DOHH2 (cell line): ENCODE measurements around the gene NLRP1.
"Not testable (repeated sequence)": the region's sequence is repeated elsewhere in the genome, so short reads cannot be mapped to it uniquely, and the experiment has no call there.

Experiments used
- H3F3A ChIP-seq: fragments of 200-600 bp; sonication (generic), shearing (Covaris generic); 2 replicates; pipeline ENCODE4 v1.6.0; 2016; ENCODE audit warnings: antibody characterized with exemption, mild to moderate bottlenecking; ENCODE audit not compliant: control insufficient read depth, insufficient read depth
- H3K27ac ChIP-seq: fragments of 200-600 bp; sonication (generic); 2 replicates; pipeline ENCODE4 v1.5.1; 2014; ENCODE audit warnings: low read depth, mild to moderate bottlenecking, low read length, moderate library complexity
- H3K27me3 ChIP-seq: fragments of 200-600 bp; sonication (generic); 2 replicates; pipeline ENCODE4 v1.6.1; 2014; ENCODE audit warnings: mild to moderate bottlenecking, low read length, mixed read lengths; ENCODE audit not compliant: control insufficient read depth
- H3K36me3 ChIP-seq: fragments of 200-600 bp; sonication (generic); 2 replicates; pipeline ENCODE4 v1.6.1; 2014; ENCODE audit warnings: mild to moderate bottlenecking, low read length, moderate library complexity, mixed read lengths; ENCODE audit not compliant: control insufficient read depth
- H3K4me1 ChIP-seq: fragments of 200-600 bp; sonication (generic); 2 replicates; pipeline ENCODE4 v1.6.1; 2014; ENCODE audit warnings: mild to moderate bottlenecking, low read length, mixed read lengths; ENCODE audit not compliant: control insufficient read depth
- H3K4me2 ChIP-seq: fragments of 200-600 bp; sonication (generic); 2 replicates; pipeline ENCODE4 v1.6.0; 2014; ENCODE audit warnings: mild to moderate bottlenecking, low read length, moderate library complexity
- H3K4me3 ChIP-seq: fragments of 200-600 bp; sonication (generic); 2 replicates; pipeline ENCODE4 v1.5.1; 2014; ENCODE audit warnings: mild to moderate bottlenecking, low read length, mixed read lengths
- H3K79me2 ChIP-seq: fragments of 200-600 bp; sonication (generic); 2 replicates; pipeline ENCODE4 v1.6.1; 2014; ENCODE audit warnings: mild to moderate bottlenecking, low read length, mixed read lengths; ENCODE audit not compliant: control insufficient read depth
- H3K9me2 ChIP-seq: fragments of 200-600 bp; sonication (generic); replicated peaks from 2 replicates; pipeline ENCODE4 v1.6.1; 2014; ENCODE audit warnings: mild to moderate bottlenecking, low read length, mixed read lengths; ENCODE audit not compliant: control insufficient read depth
- H3K9me3 ChIP-seq: fragments of 200-600 bp; sonication (generic); 2 replicates; pipeline ENCODE4 v1.6.1; 2014; ENCODE audit warnings: antibody characterized with exemption, low read length, mixed read lengths; ENCODE audit not compliant: control insufficient read depth, insufficient read depth
- H4K20me1 ChIP-seq: fragments of 200-600 bp; sonication (generic); 2 replicates; pipeline ENCODE4 v1.6.0; 2014; ENCODE audit warnings: low read depth, mild to moderate bottlenecking, antibody characterized with exemption, low read length, moderate library complexity; ENCODE audit not compliant: control insufficient read depth, insufficient read depth
- CTCF ChIP-seq: fragments of 200-600 bp; sonication (generic); IDR thresholded peaks from one replicate; pipeline ENCODE4 v1.5.1; 2014; ENCODE audit warnings: antibody characterized with exemption, mild to moderate bottlenecking, low read depth, low read length; ENCODE audit not compliant: poor library complexity, severe bottlenecking
- EZH2phosphoT487 ChIP-seq: fragments of 200-600 bp; sonication (generic); IDR thresholded peaks from 2 replicates; pipeline ENCODE4 v1.6.1; 2017; ENCODE audit warnings: borderline replicate concordance, mild to moderate bottlenecking, antibody characterized with exemption, low read length, moderate library complexity, mixed read lengths

NLRP1 gene

DNA sequence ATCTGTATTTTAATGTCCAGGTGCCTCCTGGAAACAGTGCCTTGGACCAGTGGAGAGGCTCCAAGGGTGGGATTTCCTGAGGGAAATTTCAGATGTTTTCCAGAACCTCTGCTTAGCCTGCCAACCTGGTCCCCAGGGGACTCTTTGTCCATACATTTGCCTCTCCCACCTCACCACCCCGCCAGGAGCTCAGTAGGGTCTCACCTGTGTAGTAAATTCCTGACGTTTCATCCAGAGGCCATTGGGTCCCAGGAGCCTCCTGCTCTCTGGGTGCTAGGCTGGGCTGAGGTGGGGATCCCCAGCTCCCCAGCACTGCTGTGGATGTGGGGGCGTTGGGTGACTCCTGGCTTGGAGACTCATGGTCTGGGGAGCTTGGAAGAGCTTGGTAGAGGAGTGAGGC lies 2.7 kb downstream of the NLRP1 start:
- Histone ChIP-seq H3K27ac (no peak overlapping the region), H3K4me1 (peaks cover 34% of the 10 kb centered on the region), H4K20me1 (no peaks in the 10 kb centered on the region), H3K27me3 (no peaks in the 10 kb centered on the region), H3K4me2 (no peak overlapping the region), H3K9me3 (no peaks in the 10 kb centered on the region), H3K4me3 (no peak overlapping the region), H3K79me2 (no peaks in the 10 kb centered on the region), H3F3A (peaks cover 4% of the 10 kb centered on the region; the same call in 1 of the 2 replicates), H3K36me3 (no peaks in the 10 kb centered on the region), H3K9me2 (no peaks in the 10 kb centered on the region)
- TF ChIP-seq CTCF (no peak), EZH2phosphoT487 (no peak)

- TF ChIP-seq EZH2phosphoT487, result no peak
- Histone ChIP-seq H3K4me2 (no peak overlapping the region), H4K20me1 (no peaks in the 10 kb centered on the region), H3F3A (peaks cover 4% of the 10 kb centered on the region; the same call in 1 of the 2 replicates), H3K27ac (no peak overlapping the region), H3K27me3 (no peaks in the 10 kb centered on the region), H3K9me3 (no peaks in the 10 kb centered on the region), H3K36me3 (no peaks in the 10 kb centered on the region), H3K9me2 (no peaks in the 10 kb centered on the region), H3K79me2 (no peaks in the 10 kb centered on the region), H3K4me1 (peaks cover 29% of the 10 kb centered on the region), H3K4me3 (no peak overlapping the region)
Measured at GRCh38 chr17:5580969-5581368, 3.3 kb downstream of the NLRP1 start.

GRCh38 chr17:5580367-5580766 lies 3.9 kb downstream of the NLRP1 start:
- no peaks in the 10 kb centered on the region for H3K27me3 ChIP-seq
- TF ChIP-seq CTCF (no peak), EZH2phosphoT487 (no peak)
- H3K27ac ChIP-seq, result no peak overlapping the region
- H3K9me3 ChIP-seq, result no peaks in the 10 kb centered on the region
- peaks cover 4% of the 10 kb centered on the region; the same call in 1 of the 2 replicates for H3F3A ChIP-seq
- H3K36me3 ChIP-seq, result no peaks in the 10 kb centered on the region
- H4K20me1 ChIP-seq, result no peaks in the 10 kb centered on the region
- H3K4me2 ChIP-seq, result no peak overlapping the region
- H3K4me3 ChIP-seq, result no peak overlapping the region
- peaks cover 26% of the 10 kb centered on the region for H3K4me1 ChIP-seq
- H3K9me2 ChIP-seq, result no peaks in the 10 kb centered on the region
- H3K79me2 ChIP-seq, result no peaks in the 10 kb centered on the region

- H4K20me1 ChIP-seq, H3K27me3 ChIP-seq, H3F3A ChIP-seq, H3K9me2 ChIP-seq, H3K36me3 ChIP-seq, H3K4me3 ChIP-seq, H3K9me3 ChIP-seq, H3K27ac ChIP-seq, H3K4me2 ChIP-seq, H3K79me2 ChIP-seq: not testable (repeated sequence)
- peaks cover 13% of the 10 kb centered on the region for H3K4me1 ChIP-seq
Measured at GRCh38 chr17:5578768-5579167, 5.5 kb downstream of the NLRP1 start.

DNA sequence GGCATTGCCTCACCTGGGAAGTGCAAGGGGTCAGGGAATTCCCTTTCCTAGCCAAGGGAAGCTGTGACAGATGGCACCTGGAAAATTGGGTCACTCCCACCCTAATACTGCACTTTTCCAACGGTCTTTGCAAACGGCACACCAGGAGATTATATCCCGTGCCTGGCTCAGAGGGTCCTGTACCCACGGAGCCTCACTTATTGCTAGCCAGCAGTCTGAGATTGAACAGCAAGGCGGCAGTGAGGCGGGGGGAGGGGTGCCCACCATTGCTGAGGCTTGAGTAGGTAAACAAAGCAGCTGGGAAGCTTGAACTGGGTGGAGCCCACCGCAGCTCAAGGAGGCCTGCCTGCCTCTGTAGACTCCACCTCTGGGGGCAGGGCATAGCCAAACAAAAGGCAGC lies 11.3 kb downstream of the NLRP1 start:
- H3K4me1 ChIP-seq, H3K4me2 ChIP-seq, H3F3A ChIP-seq, H3K4me3 ChIP-seq, H3K79me2 ChIP-seq, H4K20me1 ChIP-seq, H3K9me2 ChIP-seq, H3K9me3 ChIP-seq, H3K27me3 ChIP-seq, H3K36me3 ChIP-seq, H3K27ac ChIP-seq: not testable (repeated sequence)
